ENCODE results near the gene GSE1.

DNA sequence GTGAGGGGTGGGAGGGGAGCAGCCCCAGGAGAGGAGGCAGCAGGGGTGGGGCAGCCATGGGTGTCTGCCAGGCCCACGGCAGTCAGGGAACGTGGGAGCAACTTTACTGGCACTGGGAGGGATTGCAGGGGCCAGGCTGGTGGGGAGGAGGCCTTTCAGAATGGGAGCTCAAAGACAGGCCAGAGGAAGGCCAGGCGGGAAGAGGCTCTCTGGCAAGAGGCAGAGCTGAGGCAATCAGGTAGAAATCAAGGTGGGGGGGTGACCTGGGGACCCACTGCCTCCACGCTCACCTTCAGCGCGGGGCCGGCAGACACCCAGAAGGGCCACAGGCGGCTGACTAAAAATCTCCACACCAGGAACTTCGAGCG is 11.9 kb upstream of the GSE1 start:
- TF ChIP-seq, protein P1, sequence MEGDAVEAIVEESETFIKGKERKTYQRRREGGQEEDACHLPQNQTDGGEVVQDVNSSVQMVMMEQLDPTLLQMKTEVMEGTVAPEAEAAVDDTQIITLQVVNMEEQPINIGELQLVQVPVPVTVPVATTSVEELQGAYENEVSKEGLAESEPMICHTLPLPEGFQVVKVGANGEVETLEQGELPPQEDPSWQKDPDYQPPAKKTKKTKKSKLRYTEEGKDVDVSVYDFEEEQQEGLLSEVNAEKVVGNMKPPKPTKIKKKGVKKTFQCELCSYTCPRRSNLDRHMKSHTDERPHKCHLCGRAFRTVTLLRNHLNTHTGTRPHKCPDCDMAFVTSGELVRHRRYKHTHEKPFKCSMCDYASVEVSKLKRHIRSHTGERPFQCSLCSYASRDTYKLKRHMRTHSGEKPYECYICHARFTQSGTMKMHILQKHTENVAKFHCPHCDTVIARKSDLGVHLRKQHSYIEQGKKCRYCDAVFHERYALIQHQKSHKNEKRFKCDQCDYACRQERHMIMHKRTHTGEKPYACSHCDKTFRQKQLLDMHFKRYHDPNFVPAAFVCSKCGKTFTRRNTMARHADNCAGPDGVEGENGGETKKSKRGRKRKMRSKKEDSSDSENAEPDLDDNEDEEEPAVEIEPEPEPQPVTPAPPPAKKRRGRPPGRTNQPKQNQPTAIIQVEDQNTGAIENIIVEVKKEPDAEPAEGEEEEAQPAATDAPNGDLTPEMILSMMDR (conservative IDR thresholded peaks at IDR 0.05), result no peak
- TF ChIP-seq ZFX (IDR thresholded peaks at IDR 0.05), result no peak

All from C4-2B (cell line).